Measurements from ENCODE around the gene CYP3A5.

DNA sequence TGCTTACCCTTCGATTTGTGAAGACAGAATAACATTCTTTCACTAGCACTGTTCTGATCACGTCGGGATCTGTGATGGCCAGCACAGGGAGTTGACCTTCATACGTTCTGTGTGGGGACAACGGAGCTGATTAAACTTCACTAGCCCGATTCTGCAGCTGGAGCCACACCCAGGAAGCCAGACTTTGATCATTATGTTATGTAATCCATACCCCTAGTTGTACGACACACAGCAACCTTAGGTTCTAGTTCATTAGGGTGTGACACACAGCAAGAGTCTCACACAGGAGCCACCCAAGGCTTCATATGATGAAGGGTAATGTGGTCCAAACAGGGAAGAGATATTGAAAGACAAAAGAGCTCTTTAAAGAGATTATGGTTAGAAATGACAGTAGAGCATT, 7.2 kb downstream of the CYP3A5 start:
- no peak for TF ChIP-seq POLR2A (IDR thresholded peaks at IDR 0.05; ENCODE audit: low read depth, low read length)
- no peak for TF ChIP-seq BHLHE40 (IDR thresholded peaks at IDR 0.05; ENCODE audit: low read depth, low read length)
- no peak for TF ChIP-seq FOS (IDR thresholded peaks at IDR 0.05; ENCODE audit: low read depth, low read length)
- no peak for TF ChIP-seq MXI1 (IDR thresholded peaks at IDR 0.05; ENCODE audit: borderline replicate concordance, low read depth, low read length)
- TF ChIP-seq, protein P1, sequence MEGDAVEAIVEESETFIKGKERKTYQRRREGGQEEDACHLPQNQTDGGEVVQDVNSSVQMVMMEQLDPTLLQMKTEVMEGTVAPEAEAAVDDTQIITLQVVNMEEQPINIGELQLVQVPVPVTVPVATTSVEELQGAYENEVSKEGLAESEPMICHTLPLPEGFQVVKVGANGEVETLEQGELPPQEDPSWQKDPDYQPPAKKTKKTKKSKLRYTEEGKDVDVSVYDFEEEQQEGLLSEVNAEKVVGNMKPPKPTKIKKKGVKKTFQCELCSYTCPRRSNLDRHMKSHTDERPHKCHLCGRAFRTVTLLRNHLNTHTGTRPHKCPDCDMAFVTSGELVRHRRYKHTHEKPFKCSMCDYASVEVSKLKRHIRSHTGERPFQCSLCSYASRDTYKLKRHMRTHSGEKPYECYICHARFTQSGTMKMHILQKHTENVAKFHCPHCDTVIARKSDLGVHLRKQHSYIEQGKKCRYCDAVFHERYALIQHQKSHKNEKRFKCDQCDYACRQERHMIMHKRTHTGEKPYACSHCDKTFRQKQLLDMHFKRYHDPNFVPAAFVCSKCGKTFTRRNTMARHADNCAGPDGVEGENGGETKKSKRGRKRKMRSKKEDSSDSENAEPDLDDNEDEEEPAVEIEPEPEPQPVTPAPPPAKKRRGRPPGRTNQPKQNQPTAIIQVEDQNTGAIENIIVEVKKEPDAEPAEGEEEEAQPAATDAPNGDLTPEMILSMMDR (conservative IDR thresholded peaks at IDR 0.05; ENCODE audit: low read depth, low read length), result no peak
- TF ChIP-seq, protein P2, sequence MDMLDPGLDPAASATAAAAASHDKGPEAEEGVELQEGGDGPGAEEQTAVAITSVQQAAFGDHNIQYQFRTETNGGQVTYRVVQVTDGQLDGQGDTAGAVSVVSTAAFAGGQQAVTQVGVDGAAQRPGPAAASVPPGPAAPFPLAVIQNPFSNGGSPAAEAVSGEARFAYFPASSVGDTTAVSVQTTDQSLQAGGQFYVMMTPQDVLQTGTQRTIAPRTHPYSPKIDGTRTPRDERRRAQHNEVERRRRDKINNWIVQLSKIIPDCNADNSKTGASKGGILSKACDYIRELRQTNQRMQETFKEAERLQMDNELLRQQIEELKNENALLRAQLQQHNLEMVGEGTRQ (IDR thresholded peaks at IDR 0.05; ENCODE audit: low read depth, low read length), result no peak
- no peak for TF ChIP-seq CEBPB (IDR thresholded peaks at IDR 0.05; ENCODE audit: low read depth, low read length)

Data from IMR-90 (cell line).